C4-2B (cell line): ENCODE measurements around the gene KRTAP10-2.
A peak's percentile ranks its signal among the peaks of the same experiment; 100 is the strongest.

Experiments used
- H3K27ac ChIP-seq: fragments of 450-650 bp; 2 replicates; pipeline ENCODE4 v1.5.1; 2017
- CTCF ChIP-seq: fragments of 450-650 bp; conservative IDR thresholded peaks from 2 replicates; pipeline ENCODE4 v1.5.1; 2017; ENCODE audit warnings: mild to moderate bottlenecking
- ZFX ChIP-seq: fragments of 450-650 bp; IDR thresholded peaks from 2 replicates; pipeline ENCODE4 v1.6.1; 2017

Gene KRTAP10-2

GRCh38 chr21:44551340-44551961 is at the start of gene KRTAP10-2:
Gene KRTAP10-2 (minus strand): TSS chr21:44551505. CDS start chr21:44551458, 47 bp downstream.
- no peak within 1 kb of the TSS for H3K27ac ChIP-seq
- TF ChIP-seq ZFX (no peak), CTCF (no peak)

- peak overlapping the region; percentile 57 for H3K27ac ChIP-seq
- TF ChIP-seq CTCF, result peak; percentile 45
Measured at GRCh38 chr21:44601091-44601490, 49.8 kb upstream of the KRTAP10-2 start.

GRCh38 chr21:44600118-44600978 is 49.0 kb upstream of the KRTAP10-2 start, which contains the start of gene KRTAP10-7:
Gene KRTAP10-7 (plus strand): TSS chr21:44600597. CDS start chr21:44600622, 25 bp downstream.
- H3K27ac ChIP-seq, result peak within 1 kb of the TSS; percentile 57

GRCh38 chr21:44599264-44600029 is 48.1 kb upstream of the KRTAP10-2 start:
- H3K27ac ChIP-seq, result no peak overlapping the region; the same call in 1 of the 2 replicates
- TF ChIP-seq CTCF (no peak), ZFX (no peak)

GRCh38 chr21:44598061-44598460 is 46.8 kb upstream of the KRTAP10-2 start:
- no peak overlapping the region for H3K27ac ChIP-seq
- TF ChIP-seq ZFX (no peak), CTCF (no peak)

- H3K27ac ChIP-seq, result no peak overlapping the region
- no peak for TF ChIP-seq CTCF
- no peak for TF ChIP-seq ZFX
Measured at GRCh38 chr21:44596068-44596725, 44.9 kb upstream of the KRTAP10-2 start.

GRCh38 chr21:44595524-44595923 is 44.2 kb upstream of the KRTAP10-2 start:
- no peak for TF ChIP-seq CTCF
- TF ChIP-seq ZFX, result no peak
- H3K27ac ChIP-seq, result no peak overlapping the region
